ENCODE measurements around the gene SSH2.

SSH2 gene

DNA sequence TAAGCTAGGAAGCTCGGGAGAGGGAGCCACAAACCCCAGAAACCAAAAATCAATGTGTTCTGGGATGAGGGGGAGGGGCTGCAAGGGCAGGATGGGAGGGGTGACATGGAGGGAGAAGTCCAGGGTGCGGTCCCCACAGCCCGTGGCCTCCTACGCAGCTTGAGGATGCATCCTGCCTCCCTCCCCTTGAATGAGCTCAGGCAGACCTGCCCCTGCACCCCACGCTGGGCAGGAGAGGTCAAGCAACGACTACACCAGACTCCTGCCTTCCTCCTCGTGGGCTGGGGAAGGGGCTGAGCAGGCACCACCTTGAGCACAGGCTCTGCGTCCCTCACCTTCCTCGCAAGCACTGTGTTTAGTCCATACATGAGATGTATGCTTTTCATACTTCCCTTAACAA is 333.2 kb downstream of the SSH2 start:
- Histone ChIP-seq H3K9ac (ENCODE audit: low read depth, low read length) (no peak overlapping the region), H3K9me3 (ENCODE audit: insufficient read depth, low read depth, low read length) (no peaks in the 10 kb centered on the region), H3K4me1 (ENCODE audit: insufficient read depth, low read length) (peaks cover 27% of the 10 kb centered on the region), H3K27me3 (ENCODE audit: insufficient read depth, low read length) (peaks cover 8% of the 10 kb centered on the region; the same call in 1 of the 2 replicates), H3K4me3 (ENCODE audit: low read length) (no peak overlapping the region), H3K36me3 (ENCODE audit: insufficient read depth, low read length) (no peaks in the 10 kb centered on the region), H3K27ac (ENCODE audit: low read depth, low read length) (no peak overlapping the region)
- 54% methylated on average over 9 of the region's 9 CpGs for WGBS

DNA sequence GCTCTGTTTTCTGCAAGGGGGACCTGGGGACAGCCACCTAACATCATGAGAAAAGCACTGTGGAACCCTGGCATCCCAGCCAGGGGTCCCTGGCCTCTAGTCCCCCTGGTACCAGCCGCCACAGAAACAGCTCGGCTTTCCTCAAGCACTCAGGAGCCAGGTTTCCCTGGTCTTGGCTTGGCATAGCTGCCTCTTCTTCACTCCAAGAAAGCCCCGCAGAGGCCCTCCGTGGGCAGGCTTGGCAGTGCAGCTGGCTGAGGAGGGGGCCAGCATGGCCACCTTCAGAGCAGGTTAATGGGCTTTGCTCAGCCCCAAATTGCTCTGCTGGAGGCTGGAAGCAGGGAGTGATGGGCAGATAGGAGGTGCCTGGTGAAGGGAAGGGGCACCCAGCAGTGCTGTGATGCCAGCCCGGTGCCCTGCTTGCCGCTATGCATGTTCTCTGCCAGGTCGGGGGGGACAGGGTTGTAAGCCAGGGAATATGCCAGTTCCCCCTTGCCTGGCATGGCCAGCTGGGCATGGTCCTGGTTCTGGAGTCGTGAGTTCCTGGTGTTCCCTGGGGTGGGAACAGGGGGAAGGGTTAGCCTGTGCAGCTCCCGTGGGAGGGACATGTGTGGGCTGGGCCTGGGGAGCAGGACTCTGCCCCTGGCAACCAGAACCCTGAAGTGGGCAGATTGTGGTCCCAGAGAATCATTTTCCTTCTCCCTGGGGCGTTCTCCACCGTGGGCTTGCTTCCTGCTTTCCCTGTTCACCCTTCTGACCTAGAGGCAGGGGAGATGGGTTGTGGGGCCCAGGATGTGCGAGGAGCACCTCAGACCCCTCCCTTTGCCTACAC is 333.9 kb downstream of the SSH2 start:
- Histone ChIP-seq H3K9ac (ENCODE audit: low read depth, low read length) (no peak overlapping the region), H3K9me3 (ENCODE audit: insufficient read depth, low read depth, low read length) (no peaks in the 10 kb centered on the region), H3K27me3 (ENCODE audit: insufficient read depth, low read length) (peaks cover 8% of the 10 kb centered on the region; the same call in 1 of the 2 replicates), H3K4me1 (ENCODE audit: insufficient read depth, low read length) (peaks cover 27% of the 10 kb centered on the region), H3K4me3 (ENCODE audit: low read length) (no peak overlapping the region), H3K36me3 (ENCODE audit: insufficient read depth, low read length) (no peaks in the 10 kb centered on the region), H3K27ac (ENCODE audit: low read depth, low read length) (no peak overlapping the region)
- 87% methylated on average over 9 of the region's 12 CpGs for WGBS

- Histone ChIP-seq H3K9me3 (ENCODE audit: insufficient read depth, low read depth, low read length) (no peaks in the 10 kb centered on the region), H3K4me3 (ENCODE audit: low read length) (no peak overlapping the region), H3K4me1 (ENCODE audit: insufficient read depth, low read length) (peaks cover 32% of the 10 kb centered on the region), H3K27me3 (ENCODE audit: insufficient read depth, low read length) (peaks cover 13% of the 10 kb centered on the region), H3K36me3 (ENCODE audit: insufficient read depth, low read length) (no peaks in the 10 kb centered on the region), H3K9ac (ENCODE audit: low read depth, low read length) (no peak overlapping the region), H3K27ac (ENCODE audit: low read depth, low read length) (no peak overlapping the region)
- 64% methylated on average over 5 of the region's 7 CpGs for WGBS
Observed at GRCh38 chr17:29595107-29595942, 334.7 kb downstream of the SSH2 start.

- Histone ChIP-seq H3K36me3 (ENCODE audit: insufficient read depth, low read length) (no peaks in the 10 kb centered on the region), H3K9me3 (ENCODE audit: insufficient read depth, low read depth, low read length) (no peaks in the 10 kb centered on the region), H3K9ac (ENCODE audit: low read depth, low read length) (no peak overlapping the region), H3K4me1 (ENCODE audit: insufficient read depth, low read length) (peaks cover 39% of the 10 kb centered on the region), H3K27ac (ENCODE audit: low read depth, low read length) (no peak overlapping the region), H3K4me3 (ENCODE audit: low read length) (peak overlapping the region; percentile 62; the same call in 1 of the 2 replicates), H3K27me3 (ENCODE audit: insufficient read depth, low read length) (peaks cover 19% of the 10 kb centered on the region)
- WGBS = 86% methylated on average over 11 of the region's 11 CpGs
Observed at GRCh38 chr17:29594519-29595090, 335.4 kb downstream of the SSH2 start.

DNA sequence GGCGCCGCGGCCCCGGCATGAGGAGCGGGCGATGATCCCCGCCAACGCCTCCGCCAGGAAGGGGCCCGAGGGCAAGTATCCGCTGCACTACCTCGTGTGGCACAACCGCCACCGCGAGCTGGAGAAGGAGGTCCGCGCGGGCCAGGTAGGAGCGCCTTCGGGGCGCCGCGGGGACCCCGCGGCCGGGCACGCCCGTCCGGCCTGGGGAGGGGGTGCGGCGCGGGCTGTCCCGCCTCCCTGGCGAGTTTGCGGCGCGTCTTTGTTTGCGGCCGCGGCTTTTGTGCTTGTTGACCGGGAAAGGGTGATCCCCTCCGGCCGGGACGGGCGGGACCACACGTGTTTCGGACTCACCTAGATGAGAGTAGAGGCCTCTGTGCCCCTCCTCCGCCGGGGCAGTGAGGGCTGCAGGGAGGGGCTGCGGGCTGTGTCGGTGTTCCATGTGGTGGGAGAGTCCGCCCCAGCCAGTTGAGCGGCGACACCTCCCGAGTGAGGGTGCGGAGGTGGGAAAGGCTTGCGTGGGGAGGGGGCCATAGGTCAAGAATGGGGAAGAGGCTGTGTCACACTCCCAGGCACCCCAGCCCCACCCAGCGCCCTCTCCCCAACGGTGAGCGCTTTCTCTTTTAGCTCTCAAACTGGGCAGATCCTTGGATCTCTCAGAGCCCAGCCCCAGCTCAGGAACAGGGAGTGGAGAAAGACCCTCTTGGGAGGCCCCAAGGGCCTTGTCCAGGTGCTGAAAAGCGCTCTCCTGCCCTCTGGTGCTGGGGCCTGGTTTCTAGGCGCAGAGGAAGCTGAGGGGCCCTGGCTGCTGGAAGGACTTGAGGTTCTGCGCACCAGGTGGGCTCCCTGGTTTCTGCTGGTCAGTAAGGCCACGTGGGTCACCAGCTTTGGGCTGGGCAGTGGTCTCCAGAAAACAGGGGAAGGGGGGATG is 336.2 kb downstream of the SSH2 start:
- 2% methylated on average over 62 of the region's 64 CpGs for WGBS
- no peak overlapping the region for H3K9ac ChIP-seq (ENCODE audit: low read depth, low read length)
- H3K4me3 ChIP-seq (ENCODE audit: low read length) = peak overlapping the region; percentile 62
- H3K4me1 ChIP-seq (ENCODE audit: insufficient read depth, low read length) = peaks cover 39% of the 10 kb centered on the region
- peaks cover 19% of the 10 kb centered on the region for H3K27me3 ChIP-seq (ENCODE audit: insufficient read depth, low read length)
- H3K36me3 ChIP-seq (ENCODE audit: insufficient read depth, low read length) = no peaks in the 10 kb centered on the region
- H3K27ac ChIP-seq (ENCODE audit: low read depth, low read length) = no peak overlapping the region
- no peaks in the 10 kb centered on the region for H3K9me3 ChIP-seq (ENCODE audit: insufficient read depth, low read depth, low read length)

DNA sequence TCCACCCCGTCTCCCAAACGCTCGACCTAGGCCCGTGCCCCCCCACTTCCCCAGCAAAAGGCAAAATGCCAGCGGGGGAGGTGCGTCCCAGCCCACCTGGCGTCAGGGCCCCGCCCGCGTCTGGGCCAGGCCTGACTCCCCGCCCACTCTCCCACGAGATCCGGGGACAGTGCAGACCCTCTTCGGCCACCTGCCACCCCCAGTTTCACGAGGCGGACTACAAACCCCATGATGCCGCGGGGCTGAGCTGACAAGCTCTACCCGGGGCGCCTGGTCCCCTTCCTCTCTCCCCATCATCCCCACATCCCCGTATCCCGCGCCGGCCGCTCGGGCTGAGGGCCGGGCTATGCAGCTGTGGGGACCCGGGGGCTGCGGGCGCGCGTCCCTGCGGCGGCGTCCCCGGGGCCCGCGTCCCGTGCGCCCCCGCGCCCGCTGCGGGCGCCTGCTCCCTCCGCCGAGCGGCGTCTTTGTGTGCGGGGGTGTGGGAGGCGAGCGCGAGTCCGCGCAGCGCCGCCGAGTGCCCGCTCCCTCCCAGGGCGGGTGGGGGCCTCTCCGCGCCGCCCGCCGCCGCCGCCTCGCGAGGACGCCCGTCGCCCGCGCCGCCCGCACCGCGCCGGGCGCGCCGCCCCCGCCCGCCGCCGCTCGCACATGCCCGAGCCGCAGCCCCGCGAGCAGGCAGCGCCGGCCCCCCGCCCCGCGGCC is 337.0 kb downstream of the SSH2 start, which contains the start of gene ANKRD13B:
TSS of gene ANKRD13B (plus strand) at position 283 of the 702 bp plus-strand sequence. CDS start 490 bp downstream, outside the sequence.
- H3K9ac ChIP-seq (ENCODE audit: low read depth, low read length) = no peak within 1 kb of the TSS
- peaks cover 22% of the 10 kb centered on the region for H3K27me3 ChIP-seq (ENCODE audit: insufficient read depth, low read length)
- no peaks in the 10 kb centered on the region for H3K9me3 ChIP-seq (ENCODE audit: insufficient read depth, low read depth, low read length)
- H3K36me3 ChIP-seq (ENCODE audit: insufficient read depth, low read length) = no peaks in the 10 kb centered on the region
- WGBS = under 1% methylated on average over 96 of the region's 96 CpGs
- H3K4me1 ChIP-seq (ENCODE audit: insufficient read depth, low read length) = peaks cover 40% of the 10 kb centered on the region
- H3K4me3 ChIP-seq (ENCODE audit: low read length) = peak within 1 kb of the TSS; percentile 66
- H3K27ac ChIP-seq (ENCODE audit: low read depth, low read length) = peak within 1 kb of the TSS; percentile 56; the same call in 1 of the 2 replicates

DNA sequence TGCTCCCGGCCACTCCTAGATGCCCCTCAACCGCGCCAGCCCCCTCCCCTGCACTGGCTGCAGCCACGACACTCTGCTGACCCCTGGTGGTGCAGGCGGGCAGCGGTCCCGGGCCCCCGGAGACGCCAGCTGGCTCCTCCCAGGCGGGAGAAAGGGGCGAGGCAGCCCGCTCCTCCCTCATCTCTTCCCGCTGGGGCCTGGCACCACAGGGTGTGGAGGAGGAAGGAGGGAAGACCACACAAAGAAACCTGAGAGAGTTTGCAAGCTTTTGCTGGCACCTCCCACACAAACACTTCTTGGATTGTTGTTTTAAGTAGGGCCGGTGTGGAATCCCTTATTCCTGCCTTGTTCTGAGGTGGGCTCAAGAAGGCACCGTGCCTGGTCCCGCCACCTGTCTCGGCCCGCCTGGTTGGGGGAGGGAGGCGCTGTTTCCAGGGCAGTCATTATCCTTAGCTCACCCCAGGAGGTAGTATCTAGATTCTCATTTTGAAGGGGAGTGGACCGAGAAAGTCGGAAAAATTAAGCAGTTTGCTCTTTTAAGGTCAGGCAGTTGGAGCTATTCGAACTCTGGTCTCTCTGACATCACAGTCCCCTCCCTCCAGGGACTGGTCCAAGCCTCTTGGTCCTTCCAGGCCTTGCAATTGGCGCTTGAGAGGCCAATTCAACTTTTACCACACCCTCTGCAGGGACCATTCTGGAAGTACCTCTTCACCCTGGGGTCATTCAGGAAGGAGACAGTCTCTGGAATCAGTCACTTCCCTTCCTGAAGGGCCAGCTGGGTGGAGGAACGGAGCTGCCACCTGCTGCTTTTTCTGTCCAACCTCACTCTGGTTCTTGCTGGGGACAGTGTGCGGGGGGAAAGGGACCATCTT is 338.1 kb downstream of the SSH2 start:
- 3% methylated on average over 18 of the region's 25 CpGs for WGBS
- Histone ChIP-seq H3K36me3 (ENCODE audit: insufficient read depth, low read length) (no peaks in the 10 kb centered on the region), H3K27me3 (ENCODE audit: insufficient read depth, low read length) (peaks cover 22% of the 10 kb centered on the region), H3K9me3 (ENCODE audit: insufficient read depth, low read depth, low read length) (no peaks in the 10 kb centered on the region), H3K27ac (ENCODE audit: low read depth, low read length) (peak overlapping the region; percentile 56; the same call in 1 of the 2 replicates), H3K4me3 (ENCODE audit: low read length) (peak overlapping the region; percentile 66), H3K9ac (ENCODE audit: low read depth, low read length) (peak overlapping the region; percentile 59), H3K4me1 (ENCODE audit: insufficient read depth, low read length) (peaks cover 34% of the 10 kb centered on the region)

DNA sequence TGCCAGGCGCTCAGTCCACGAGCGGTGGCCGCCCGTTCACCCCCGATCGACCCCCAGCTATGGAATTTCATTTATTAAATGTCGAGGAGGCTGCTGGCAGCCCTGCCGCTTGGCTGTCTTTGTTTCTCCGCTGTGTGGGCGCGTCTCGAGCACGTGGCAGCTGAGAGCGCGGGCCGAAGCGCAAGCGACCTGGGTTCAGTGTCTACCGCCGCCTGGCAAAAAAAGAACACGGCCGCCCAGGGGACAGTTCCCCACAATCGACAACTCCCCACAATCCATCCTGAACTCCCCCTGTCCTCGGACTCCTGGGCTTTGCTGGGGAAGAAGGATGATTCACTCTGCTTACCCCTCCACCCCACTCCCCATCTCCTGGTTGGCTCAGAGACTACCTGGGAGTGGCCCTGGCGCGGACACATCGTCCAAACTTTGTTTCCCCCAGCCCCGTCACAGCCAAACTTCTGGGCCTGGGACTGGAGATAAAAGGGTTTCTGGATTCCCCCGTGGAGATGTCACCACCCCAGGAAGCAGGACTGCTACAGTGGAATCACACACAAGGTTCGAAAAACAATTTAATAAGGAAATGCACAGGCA is 338.8 kb downstream of the SSH2 start:
- H3K9me3 ChIP-seq (ENCODE audit: insufficient read depth, low read depth, low read length) = no peaks in the 10 kb centered on the region
- peak overlapping the region; percentile 66 for H3K4me3 ChIP-seq (ENCODE audit: low read length)
- WGBS = under 1% methylated on average over 31 of the region's 31 CpGs
- H3K36me3 ChIP-seq (ENCODE audit: insufficient read depth, low read length) = no peaks in the 10 kb centered on the region
- H3K27me3 ChIP-seq (ENCODE audit: insufficient read depth, low read length) = peaks cover 22% of the 10 kb centered on the region
- peaks cover 31% of the 10 kb centered on the region for H3K4me1 ChIP-seq (ENCODE audit: insufficient read depth, low read length)
- peak overlapping the region; percentile 59 for H3K9ac ChIP-seq (ENCODE audit: low read depth, low read length)
- H3K27ac ChIP-seq (ENCODE audit: low read depth, low read length) = 0 out of 2 replicates have a peak overlapping the region, but pooled peaks have one; percentile 31
